T-helper 1 cell treated with Interleukin-12 subunit alpha and Interleukin-12 subunit beta and Interleukin-4 antibody, amounts not matched to agents 30 ng/mL and 1 ng/mL, for 36 hours (primary cell): Measurements from ENCODE around the gene TRMT10B. TPM values are rescaled to one million over a fixed set of nuclear protein-coding genes. Genes with fewer than 3 reads are reported as not detected.

Experiments used
- intact Hi-C: fragments of 100-400 bp; cut with micrococcal nuclease; formaldehyde crosslinking; loops from one replicate; pipeline ENCODE4 v1.15.1; 2024
- total RNA-seq: library from RNA; stranded (reverse); gene quantifications from 2 replicates; pipeline ENCODE4 v1.2.3, GENCODE V29; 2022

TRMT10B gene
- total RNA-seq, 1 donor from 2014 or later, result 14.7 TPM

DNA sequence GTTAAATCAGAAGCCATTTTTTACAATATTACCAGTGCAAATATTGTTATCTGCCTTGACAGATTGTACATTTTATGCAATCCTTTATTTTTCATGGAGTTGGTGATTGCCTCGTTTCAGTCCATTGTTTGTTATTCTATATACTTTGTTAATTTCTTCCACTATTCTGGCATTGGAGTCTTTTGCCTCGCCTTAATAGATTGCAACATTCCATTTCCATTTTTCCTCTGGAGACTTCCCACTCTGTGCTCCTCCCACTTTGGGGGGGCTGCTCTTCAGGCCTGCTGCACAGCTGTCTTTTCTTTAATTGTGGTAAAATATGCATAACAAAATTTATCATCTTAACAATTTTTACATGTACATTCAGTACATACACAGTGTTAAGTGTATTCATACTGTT, 42.6 kb downstream of the TRMT10B start:
- intact Hi-C loops, result no loop called here

DNA sequence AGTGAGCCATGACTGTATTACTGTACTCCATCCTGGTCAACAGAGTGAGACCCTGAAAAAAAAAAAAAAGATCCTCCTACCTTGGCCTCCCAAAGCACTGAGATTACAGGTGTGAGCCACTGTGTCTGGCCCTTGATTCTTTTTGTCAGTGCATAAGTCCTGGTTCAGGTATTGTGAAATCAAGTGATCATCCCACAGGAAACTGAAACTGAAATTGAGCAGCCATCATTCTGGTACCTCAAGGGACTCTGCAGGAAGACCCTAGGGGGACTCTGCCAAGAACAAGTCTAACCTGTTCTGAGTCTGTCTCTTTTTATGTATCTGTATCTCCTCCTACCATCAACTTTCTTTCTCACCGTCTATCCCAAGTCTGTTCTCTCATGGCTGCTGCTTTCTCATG, 45.1 kb downstream of the TRMT10B start:
- intact Hi-C loops, result loop anchor here (1.0 kb wide), 1 partner anchor 206 kb away; the partner anchor contains the start of gene TOMM5

DNA sequence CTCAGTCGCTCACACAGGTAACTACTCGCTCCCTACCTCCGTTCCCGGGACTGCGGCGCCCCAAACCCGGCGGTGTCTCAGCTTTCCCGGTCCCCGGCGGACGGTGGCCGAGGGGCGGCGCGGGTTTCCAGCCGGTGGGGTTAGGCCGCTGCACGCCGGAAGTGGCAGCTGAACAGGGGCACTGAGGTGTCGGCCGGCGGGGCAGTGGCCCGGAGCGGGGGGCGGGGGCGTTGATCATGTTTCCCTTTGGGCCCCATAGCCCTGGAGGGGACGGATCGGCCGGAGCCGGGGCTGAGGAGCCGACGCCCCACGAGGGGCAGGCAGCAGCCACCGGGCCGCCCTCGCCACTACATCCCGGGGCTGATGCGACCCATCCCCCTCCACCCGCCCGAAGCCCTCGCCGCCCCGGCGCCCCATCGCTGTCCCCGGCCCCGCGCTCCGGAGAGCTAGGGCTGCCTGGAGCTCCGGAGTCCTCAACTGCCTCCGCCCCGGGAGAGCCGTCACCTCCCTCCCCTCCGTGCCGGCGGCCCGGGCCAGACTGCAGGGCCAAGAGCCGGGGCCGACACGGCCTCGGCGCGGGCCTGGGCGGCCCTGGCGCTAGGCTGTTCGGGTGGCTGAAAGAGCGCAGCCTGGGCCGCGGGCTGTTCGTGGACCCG, 47.2 kb downstream of the TRMT10B start, which contains the start of gene DCAF10:
Gene DCAF10, plus strand, starts transcription at position 167 of the 656 bp plus-strand sequence. Its CDS starts 70 bp downstream, at position 237.
- intact Hi-C loops, result loop anchor here (1.0 to 10.0 kb wide), 6 partner anchors 15 to 1396 kb away; partner anchors contain the start of genes EXOSC3, RNF38, SHB and SLC25A51

DNA sequence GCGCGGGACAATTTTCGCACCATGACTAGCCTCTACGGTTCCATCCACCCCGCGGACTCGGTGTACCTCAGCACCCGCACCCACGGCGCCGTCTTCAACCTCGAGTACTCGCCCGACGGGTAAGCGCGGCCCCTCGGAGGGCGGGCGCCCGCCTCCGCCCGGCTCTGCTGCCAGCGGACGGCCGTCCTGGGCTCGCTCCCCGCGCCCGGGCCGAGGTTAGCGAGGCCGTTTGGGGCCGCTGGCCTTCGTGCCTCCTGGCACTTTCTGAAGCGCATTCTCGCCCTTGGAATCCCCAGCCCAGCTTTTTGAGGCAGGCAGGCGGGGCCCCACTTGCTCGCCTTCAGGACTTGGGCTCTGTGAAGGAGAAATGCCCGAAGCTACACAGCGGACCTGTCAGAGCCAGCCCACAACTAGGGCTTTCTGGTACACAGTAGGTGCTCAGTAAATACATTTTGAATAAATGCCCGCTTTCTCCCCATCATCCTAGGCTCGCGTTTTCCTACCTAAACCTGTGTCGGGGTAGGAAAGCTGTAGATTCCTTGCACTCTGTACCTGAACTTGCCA, 47.8 kb downstream of the TRMT10B start:
- intact Hi-C loops, result loop anchor here (5.0 to 10.0 kb wide), 2 partner anchors 266 to 1397 kb away; partner anchors contain the start of genes RNF38 and SHB

DNA sequence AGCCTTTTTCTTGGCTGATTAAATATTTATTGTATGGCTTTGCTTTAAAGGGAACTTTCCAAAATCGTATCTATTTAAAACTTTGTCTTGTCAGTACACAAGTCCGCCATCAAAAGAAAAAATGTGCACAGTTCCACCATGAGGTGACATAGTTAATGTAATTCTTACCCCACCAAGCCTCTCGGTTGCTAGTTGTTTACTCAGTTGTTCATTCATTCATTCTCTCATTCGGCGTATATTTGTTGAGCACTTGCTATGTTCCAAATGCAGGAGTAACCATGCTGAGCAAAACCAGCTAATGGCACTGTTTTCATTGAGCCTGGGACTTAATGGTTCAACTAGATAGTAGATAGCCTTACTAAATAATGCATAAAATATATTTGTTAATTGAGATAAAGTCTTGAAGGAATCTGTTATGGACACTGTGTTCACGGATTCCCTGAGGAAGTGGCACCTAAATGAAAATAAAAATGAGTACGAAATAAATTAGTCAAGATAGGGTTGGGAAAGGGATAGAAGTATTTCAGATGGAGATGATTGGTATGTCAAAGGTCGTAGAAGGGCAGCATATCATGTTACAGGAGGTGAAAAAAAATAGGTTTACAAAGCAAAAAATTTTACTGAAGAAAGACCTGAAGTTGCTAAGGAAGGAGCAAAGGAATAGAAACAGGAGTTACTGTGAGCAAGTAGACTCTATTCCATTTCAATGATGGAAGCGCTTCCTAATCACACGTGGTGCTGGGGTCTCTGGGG, 48.5 kb downstream of the TRMT10B start:
- intact Hi-C loops, result loop anchor here (5.0 to 10.0 kb wide), 2 partner anchors 265 to 1397 kb away; partner anchors contain the start of genes RNF38 and SHB

DNA sequence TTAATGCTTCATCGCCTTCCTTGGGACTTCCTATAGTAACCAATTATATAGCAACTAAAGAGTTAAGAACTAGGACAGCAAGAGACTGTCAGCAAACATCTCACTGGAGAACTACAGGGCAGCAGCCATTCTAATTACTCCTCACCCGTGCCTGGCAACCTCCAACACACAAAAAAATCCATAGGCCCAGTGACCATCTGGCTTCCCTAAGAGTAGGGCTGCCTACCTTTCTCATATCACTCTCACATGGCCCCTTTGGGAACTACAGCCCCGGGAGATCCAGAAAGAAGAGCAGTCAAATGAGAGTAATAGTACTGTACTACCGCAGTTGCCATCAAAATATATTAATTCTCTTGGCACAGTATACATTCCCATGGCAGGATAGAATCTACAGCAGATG, 52.7 kb downstream of the TRMT10B start:
- intact Hi-C loops, result loop anchor here (10.0 kb wide), 1 partner anchor 1401 kb away; the partner anchor contains the start of gene RNF38

DNA sequence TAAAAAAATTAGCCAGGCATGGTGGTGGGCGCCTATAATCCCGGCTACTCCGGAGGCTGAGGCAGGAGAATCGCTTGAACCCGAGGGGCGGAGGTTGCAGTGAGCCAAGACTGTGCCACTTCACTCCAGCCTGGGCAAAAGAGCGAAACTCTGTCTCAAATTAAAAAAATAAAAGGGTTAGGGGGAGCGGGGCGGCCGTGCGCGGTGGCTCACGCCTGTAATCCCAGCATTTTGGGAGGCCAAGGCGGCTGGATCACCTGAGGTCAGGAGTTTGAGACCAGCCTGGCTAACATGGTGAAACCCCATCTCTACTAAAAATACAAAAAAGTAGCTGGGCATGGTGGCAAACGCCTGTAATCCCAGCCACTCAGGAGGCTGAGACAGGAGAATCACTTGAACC, 56.1 kb downstream of the TRMT10B start:
- intact Hi-C loops, result loop anchor here (10.0 kb wide), 1 partner anchor 1405 kb away; the partner anchor contains the start of gene RNF38

DNA sequence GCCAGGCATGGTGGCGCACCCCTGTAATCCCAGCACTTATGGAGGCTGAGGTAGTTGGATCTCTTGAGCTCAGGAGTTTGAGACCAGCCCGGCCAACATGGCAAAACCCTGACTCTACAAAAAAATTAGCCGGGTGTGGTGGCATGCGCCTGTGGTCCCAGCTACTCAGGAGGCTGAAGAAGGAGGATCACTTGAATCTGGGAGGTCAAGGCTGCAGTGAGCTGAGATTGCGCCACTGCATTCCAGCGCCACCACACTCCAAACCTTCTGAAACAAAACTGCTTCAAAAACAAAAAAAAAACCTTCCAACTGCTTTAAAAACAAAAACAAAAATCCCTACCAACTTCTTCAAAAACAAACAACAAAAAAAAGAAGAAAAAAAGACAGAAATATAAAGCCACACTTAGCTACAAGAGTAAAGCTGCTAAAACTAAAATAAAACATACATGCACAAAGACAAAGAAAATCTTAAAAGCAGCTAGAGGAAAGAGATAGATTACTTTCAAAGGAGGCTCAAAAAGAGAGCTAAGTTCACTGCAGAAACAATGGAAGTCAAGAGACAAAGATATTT, 58.4 kb downstream of the TRMT10B start:
- intact Hi-C loops, result no loop called here

DNA sequence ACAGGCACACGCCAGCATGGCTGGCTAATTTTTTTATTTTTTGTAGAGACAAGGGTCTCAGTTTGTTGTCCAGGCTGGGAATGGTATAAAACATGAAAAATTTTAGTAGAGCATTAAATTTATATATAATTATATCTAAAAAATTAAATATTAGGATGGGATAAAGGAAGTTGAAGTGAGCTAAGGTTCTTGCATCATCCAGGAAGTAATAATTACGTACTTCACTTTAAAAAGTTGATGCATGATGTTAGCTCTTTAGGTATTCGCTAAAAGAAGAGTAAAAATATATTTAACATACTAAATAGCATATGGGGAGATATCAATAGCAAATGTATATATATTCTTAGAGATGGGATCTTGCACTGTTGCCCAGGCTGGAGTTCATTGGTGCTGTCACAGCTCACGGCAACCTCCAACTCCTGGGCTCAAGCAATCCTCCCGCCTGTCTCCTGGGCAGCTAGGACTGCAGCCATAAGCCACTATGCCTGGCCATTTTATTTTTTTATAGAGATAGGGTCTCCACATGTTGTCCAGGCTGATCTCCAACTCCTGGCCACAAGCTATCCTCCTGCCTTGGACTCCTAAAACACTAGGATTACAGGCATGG, 59.3 kb downstream of the TRMT10B start:
- intact Hi-C loops, result no loop called here

DNA sequence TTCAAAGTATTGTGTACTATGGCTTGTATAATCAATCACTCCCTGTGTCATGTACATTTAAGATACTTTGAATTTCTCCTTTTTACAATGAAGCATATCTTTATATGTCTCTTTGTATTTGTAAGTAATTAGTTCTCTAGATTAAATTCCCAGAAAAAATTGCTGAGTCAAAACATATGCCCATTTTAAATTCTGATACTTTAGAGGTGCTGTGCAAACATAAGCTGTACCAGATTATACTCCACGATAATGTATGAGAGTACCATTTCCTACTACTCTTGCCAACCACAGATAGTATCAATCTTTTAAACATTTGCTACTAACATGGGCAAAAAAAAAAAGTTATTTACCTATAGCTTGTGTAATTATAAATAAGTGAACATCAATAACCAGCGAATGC, 65.2 kb downstream of the TRMT10B start:
- intact Hi-C loops, result no loop called here

DNA sequence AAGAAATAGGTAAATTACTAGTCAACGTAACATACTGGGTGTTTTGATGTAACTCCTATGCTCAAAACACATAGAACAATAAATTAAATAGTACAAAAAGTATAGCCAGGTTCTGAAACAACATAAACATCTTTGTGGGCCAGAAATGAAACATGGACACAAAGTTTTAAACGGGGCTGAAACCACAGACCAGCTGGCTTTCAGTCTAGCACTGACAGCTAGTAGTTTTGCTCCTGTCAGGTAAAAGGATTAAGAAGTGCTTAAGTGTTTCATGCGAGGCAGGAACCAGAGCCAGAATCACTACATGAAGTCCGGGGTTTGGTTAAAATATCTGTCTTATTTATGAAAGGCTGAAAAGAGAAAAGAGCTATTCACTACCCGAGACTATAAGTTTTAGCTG, 66.5 kb downstream of the TRMT10B start:
- intact Hi-C loops, result loop anchor here (10.0 kb wide), 1 partner anchor 65 kb away; no protein-coding TSS in a partner anchor

DNA sequence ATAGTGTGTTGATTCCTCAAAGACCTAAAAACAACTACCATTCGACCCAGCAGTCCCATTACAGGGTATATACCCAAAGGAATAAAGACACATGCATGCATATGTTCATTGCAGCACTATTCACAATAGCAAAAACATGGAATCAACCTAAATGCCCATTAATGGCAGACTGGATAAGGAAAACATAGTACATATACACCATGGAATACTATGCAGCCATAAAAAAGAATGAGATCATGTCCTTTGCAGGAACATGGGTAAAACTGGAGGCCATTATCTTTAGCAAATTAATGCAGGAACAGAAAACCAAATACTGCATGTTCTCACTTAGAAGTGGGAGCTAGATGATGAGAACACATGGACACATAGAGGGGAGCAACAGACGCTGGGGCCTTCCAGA, 71.6 kb downstream of the TRMT10B start:
- intact Hi-C loops, result loop anchor here (10.0 kb wide), 1 partner anchor 60 kb away; no protein-coding TSS in a partner anchor

DNA sequence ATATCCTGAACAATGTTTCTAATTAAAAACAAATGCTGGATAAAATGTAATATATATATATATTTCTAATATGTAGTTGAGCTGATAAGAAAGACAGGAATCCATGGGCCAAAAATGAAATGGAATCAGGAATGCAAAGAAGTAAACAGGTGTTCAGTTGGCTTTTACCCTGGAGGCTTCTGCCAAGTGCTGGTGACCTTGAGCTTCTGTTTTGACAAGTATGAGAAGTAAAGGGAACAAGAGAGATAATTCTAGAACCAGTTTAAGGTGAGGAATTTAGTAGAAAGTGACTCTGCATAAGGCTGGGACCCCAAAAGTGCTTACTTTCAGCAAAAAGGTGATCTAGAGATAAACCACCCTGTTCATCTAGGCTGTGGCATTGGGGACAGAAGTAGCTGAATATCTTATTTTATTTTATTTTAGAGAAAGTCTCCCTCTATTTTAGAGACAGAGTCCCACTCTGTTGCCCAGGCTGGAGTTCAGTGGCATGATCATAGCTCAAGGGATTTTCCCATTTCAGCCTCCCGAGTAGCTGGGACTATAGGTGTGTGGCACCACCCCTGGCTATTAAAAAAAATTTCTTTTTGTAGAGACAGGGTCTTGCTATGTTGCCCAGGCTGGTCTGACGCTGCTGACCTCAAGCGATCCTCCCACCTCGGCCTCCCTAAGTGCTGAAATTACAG, 74.0 kb downstream of the TRMT10B start:
- intact Hi-C loops, result loop anchor here (10.0 kb wide), 1 partner anchor 57 kb away; no protein-coding TSS in a partner anchor

Other genes with a start within 250 kb of the TRMT10B start
- gene FBXO10, start 177.4 kb upstream of the TRMT10B start, total RNA-seq, result 3.1 and 5.0 TPM in 2 replicates
- 79.7 and 83.9 TPM in 2 replicates for gene TOMM5, start 161.2 kb upstream of the TRMT10B start, total RNA-seq
- not detected in 2 replicates for gene FRMPD1, start 102.9 kb upstream of the TRMT10B start, total RNA-seq
- 67.8 and 68.9 TPM in 2 replicates for gene EXOSC3, start 31.3 kb downstream of the TRMT10B start, total RNA-seq
- gene DCAF10, start 47.0 kb downstream of the TRMT10B start, total RNA-seq, result 17.7 and 19.9 TPM in 2 replicates
- 30.7 and 32.9 TPM in 2 replicates for gene SLC25A51, start 150.3 kb downstream of the TRMT10B start, total RNA-seq